Measurements from ENCODE around the gene GABRB1. TPM values are rescaled to one million over a fixed set of nuclear protein-coding genes. Genes with fewer than 3 reads are reported as not detected.

GABRB1 gene
- total RNA-seq, 1 experiment from 2014 or later = not detected

DNA sequence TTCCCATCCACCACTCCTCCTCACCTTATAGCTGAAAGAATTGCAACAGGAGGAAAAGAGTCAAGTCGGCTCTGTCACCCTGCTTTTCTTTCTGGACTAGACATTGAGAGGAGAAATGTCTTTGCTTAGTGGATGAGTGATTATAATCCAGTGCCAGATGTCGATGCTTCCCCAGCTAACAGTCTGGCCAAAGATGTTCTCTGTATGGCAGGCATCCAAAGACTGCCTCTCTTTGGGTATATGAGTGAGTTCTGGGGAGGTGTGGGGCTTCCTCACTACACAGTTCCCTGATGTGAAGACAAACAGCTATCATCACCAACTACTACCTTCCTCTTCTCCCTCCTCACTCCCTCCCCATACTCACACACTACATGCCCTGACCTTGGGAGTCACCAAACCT is 341.2 kb downstream of the GABRB1 start:
- no peaks in the 10 kb centered on the region for H3K27me3 ChIP-seq (ENCODE audit: low read length)
- H3K79me2 ChIP-seq (ENCODE audit: low read length) = no peaks in the 10 kb centered on the region
- H3K4me2 ChIP-seq (ENCODE audit: low read length) = no peak overlapping the region
- ChIA-PET CTCF (no interaction called here), POLR2A (ENCODE audit: unreplicated experiment) (no interaction called here)
- no peaks in the 10 kb centered on the region for H4K20me1 ChIP-seq (ENCODE audit: low read length)
- no peaks in the 10 kb centered on the region for H3K36me3 ChIP-seq (ENCODE audit: low read depth, low read length)
- H3K4me3 ChIP-seq (ENCODE audit: low read length) = no peak overlapping the region
- H3K9me2 ChIP-seq (replicated peaks; ENCODE audit: low read length) = no peaks in the 10 kb centered on the region
- no peak for DNase-seq
- H3K9ac ChIP-seq (ENCODE audit: low read length) = no peak overlapping the region
- no peak for ATAC-seq
- TF ChIP-seq, protein P1, sequence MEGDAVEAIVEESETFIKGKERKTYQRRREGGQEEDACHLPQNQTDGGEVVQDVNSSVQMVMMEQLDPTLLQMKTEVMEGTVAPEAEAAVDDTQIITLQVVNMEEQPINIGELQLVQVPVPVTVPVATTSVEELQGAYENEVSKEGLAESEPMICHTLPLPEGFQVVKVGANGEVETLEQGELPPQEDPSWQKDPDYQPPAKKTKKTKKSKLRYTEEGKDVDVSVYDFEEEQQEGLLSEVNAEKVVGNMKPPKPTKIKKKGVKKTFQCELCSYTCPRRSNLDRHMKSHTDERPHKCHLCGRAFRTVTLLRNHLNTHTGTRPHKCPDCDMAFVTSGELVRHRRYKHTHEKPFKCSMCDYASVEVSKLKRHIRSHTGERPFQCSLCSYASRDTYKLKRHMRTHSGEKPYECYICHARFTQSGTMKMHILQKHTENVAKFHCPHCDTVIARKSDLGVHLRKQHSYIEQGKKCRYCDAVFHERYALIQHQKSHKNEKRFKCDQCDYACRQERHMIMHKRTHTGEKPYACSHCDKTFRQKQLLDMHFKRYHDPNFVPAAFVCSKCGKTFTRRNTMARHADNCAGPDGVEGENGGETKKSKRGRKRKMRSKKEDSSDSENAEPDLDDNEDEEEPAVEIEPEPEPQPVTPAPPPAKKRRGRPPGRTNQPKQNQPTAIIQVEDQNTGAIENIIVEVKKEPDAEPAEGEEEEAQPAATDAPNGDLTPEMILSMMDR (conservative IDR thresholded peaks at IDR 0.05; ENCODE audit: low read depth, low read length) = no peak
- no peak for TF ChIP-seq EZH2 (IDR thresholded peaks at IDR 0.05; ENCODE audit: low read length, unreplicated experiment)
- no peak for TF ChIP-seq EZH2phosphoT487 (IDR thresholded peaks at IDR 0.05; ENCODE audit: borderline replicate concordance, low read length)
- H3K9me3 ChIP-seq (ENCODE audit: low read length) = no peaks in the 10 kb centered on the region
- no TSS peak for BruUV-seq (replicated peaks)
- no peaks in the 10 kb centered on the region for H3K4me1 ChIP-seq (ENCODE audit: insufficient read depth, low read length)
- no peak overlapping the region for H2AFZ ChIP-seq (ENCODE audit: low read length)
- H3F3A ChIP-seq (ENCODE audit: low read length, unreplicated experiment) = no peaks in the 10 kb centered on the region
- no peak overlapping the region for H3K27ac ChIP-seq (ENCODE audit: low read length)
- intact Hi-C loops (cut with micrococcal nuclease) = no loop called here

DNA sequence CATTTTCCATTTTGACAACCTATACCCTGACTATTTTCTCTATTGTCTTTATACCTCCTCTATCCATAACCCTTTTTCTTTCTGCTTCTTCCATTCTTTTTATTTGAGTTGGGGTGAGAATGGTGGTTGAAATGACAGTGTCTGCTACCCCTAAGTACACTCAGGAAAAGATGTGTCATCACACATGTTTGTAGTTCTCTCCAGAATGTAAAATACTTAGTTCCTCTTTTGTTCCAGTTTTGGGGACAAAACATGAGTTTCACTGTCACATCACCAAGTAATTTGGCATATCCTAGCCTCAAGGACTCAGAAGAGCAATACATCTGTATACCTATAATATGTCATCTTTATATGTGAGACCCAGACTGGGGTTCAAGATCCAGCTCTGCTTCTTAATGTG is 341.8 kb downstream of the GABRB1 start:
- intact Hi-C loops (cut with micrococcal nuclease) = no loop called here
- TF ChIP-seq, protein P1 (conservative IDR thresholded peaks at IDR 0.05; ENCODE audit: low read depth, low read length) = no peak
- TF ChIP-seq EZH2 (IDR thresholded peaks at IDR 0.05; ENCODE audit: low read length, unreplicated experiment) (no peak), EZH2phosphoT487 (IDR thresholded peaks at IDR 0.05; ENCODE audit: borderline replicate concordance, low read length) (no peak)
- Histone ChIP-seq H3K9me3 (ENCODE audit: low read length) (no peaks in the 10 kb centered on the region), H4K20me1 (ENCODE audit: low read length) (no peaks in the 10 kb centered on the region), H2AFZ (ENCODE audit: low read length) (no peak overlapping the region), H3K27me3 (ENCODE audit: low read length) (no peaks in the 10 kb centered on the region), H3F3A (ENCODE audit: low read length, unreplicated experiment) (no peaks in the 10 kb centered on the region), H3K4me1 (ENCODE audit: insufficient read depth, low read length) (no peaks in the 10 kb centered on the region), H3K9me2 (replicated peaks; ENCODE audit: low read length) (no peaks in the 10 kb centered on the region), H3K79me2 (ENCODE audit: low read length) (no peaks in the 10 kb centered on the region), H3K36me3 (ENCODE audit: low read depth, low read length) (no peaks in the 10 kb centered on the region), H3K9ac (ENCODE audit: low read length) (no peak overlapping the region), H3K27ac (ENCODE audit: low read length) (no peak overlapping the region), H3K4me2 (ENCODE audit: low read length) (no peak overlapping the region), H3K4me3 (ENCODE audit: low read length) (no peak overlapping the region)
- DNase-seq = no peak
- ChIA-PET CTCF (no interaction called here), POLR2A (ENCODE audit: unreplicated experiment) (no interaction called here)
- no peak for ATAC-seq
- no TSS peak for BruUV-seq (replicated peaks)

DNA sequence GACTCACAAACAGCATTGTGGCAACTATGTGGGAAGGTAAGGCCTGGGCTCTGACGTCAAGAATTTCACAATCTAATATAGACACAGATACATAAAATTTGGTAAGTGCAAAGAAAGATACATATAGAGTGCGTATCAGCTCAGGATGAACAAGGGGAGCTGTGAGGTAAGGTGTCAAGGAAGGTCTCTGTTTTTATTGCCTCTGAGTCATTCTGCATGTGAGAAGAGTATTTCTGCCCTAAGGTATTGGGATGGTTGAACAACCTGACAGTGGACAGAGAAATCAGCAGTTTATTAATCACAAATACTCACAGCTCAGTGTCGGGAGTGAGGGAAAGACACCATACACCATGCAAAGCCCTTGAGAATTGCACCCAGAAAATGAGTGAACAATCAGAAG is 342.3 kb downstream of the GABRB1 start:
- BruUV-seq (replicated peaks) = no TSS peak
- Histone ChIP-seq H3K79me2 (ENCODE audit: low read length) (no peaks in the 10 kb centered on the region), H3K4me2 (ENCODE audit: low read length) (no peak overlapping the region), H3K4me1 (ENCODE audit: insufficient read depth, low read length) (no peaks in the 10 kb centered on the region), H3K9me2 (replicated peaks; ENCODE audit: low read length) (no peaks in the 10 kb centered on the region), H3F3A (ENCODE audit: low read length, unreplicated experiment) (no peaks in the 10 kb centered on the region), H3K27ac (ENCODE audit: low read length) (no peak overlapping the region), H4K20me1 (ENCODE audit: low read length) (no peaks in the 10 kb centered on the region), H2AFZ (ENCODE audit: low read length) (no peak overlapping the region), H3K36me3 (ENCODE audit: low read depth, low read length) (no peaks in the 10 kb centered on the region), H3K9ac (ENCODE audit: low read length) (no peak overlapping the region), H3K4me3 (ENCODE audit: low read length) (no peak overlapping the region), H3K9me3 (ENCODE audit: low read length) (no peaks in the 10 kb centered on the region), H3K27me3 (ENCODE audit: low read length) (no peaks in the 10 kb centered on the region)
- TF ChIP-seq, protein P1 (conservative IDR thresholded peaks at IDR 0.05; ENCODE audit: low read depth, low read length) = no peak
- TF ChIP-seq EZH2phosphoT487 (IDR thresholded peaks at IDR 0.05; ENCODE audit: borderline replicate concordance, low read length) (no peak), EZH2 (IDR thresholded peaks at IDR 0.05; ENCODE audit: low read length, unreplicated experiment) (no peak)
- ATAC-seq (no peak), DNase-seq (no peak)
- ChIA-PET CTCF (no interaction called here), POLR2A (ENCODE audit: unreplicated experiment) (no interaction called here)
- intact Hi-C loops (cut with micrococcal nuclease) = no loop called here
